Vagina (tissue), 2 donors: ENCODE measurements around the gene BAZ2B.

ENCODE experiments used
- CTCF ChIP-seq, 3 experiments: fragments of 450-650 bp in 2 of 3; fragments of 200-600 bp in 1 of 3; sonication (generic) in 1 of 3; IDR thresholded peaks; one replicate each; pipeline ENCODE4 v1.5.1; 2017 to 2019; ENCODE audit warnings: antibody characterized with exemption in 3 of 3, mild to moderate bottlenecking in 2 of 3, moderate library complexity in 2 of 3
- POLR2A ChIP-seq, 2 donors: fragments of 450-650 bp; IDR thresholded peaks; one replicate each; pipeline ENCODE4 v1.6.1; 2017; ENCODE audit warnings: antibody characterized with exemption in 2 of 2, mild to moderate bottlenecking in 2 of 2, moderate library complexity in 2 of 2

- TF ChIP-seq CTCF (IDR thresholded peaks at IDR 0.05) (no peak), POLR2A (IDR thresholded peaks at IDR 0.05) (no peak)
Measured at GRCh38 chr2:159402790-159403189, 213.6 kb downstream of the BAZ2B start.
